Mucosa of descending colon (tissue), 3 donors: ENCODE data around the gene SF3B4. TPM values are rescaled to one million over a fixed set of nuclear protein-coding genes. Genes with fewer than 3 reads are reported as not detected.
"Not testable (repeated sequence)": the region's sequence is repeated elsewhere in the genome, so short reads cannot be mapped to it uniquely, and the experiment has no call there.

Experiments used
- ATAC-seq: fragments of 200-7000 bp; cut with Tn5 transposase; one replicate; pipeline ENCODE4 v1.9.1; 2020; ENCODE audit warnings: mild to moderate bottlenecking, moderate library complexity
- DNase-seq, 3 donors: peaks; one replicate each; pipeline ENCODE4 v3.0.0-alpha.2; 2020
- H3K36me3 ChIP-seq: fragments of 200-600 bp; one replicate; pipeline ENCODE4 v1.8.0; 2021; ENCODE audit warnings: low read depth, mild to moderate bottlenecking
- H3K4me1 ChIP-seq: fragments of 200-600 bp; one replicate; pipeline ENCODE4 v1.8.0; 2021; ENCODE audit warnings: low read depth, mild to moderate bottlenecking
- H3K4me3 ChIP-seq: fragments of 200-600 bp; one replicate; pipeline ENCODE4 v1.8.0; 2021; ENCODE audit warnings: mild to moderate bottlenecking
- H3K9me3 ChIP-seq: fragments of 200-600 bp; one replicate; pipeline ENCODE4 v1.8.0; 2021; ENCODE audit warnings: mild to moderate bottlenecking
- CTCF ChIP-seq: fragments of 200-600 bp; IDR thresholded peaks from one replicate; pipeline ENCODE4 v1.8.0; 2022; ENCODE audit warnings: antibody characterized with exemption, mild to moderate bottlenecking
- intact Hi-C, 2 donors: fragments of 100-400 bp; cut with DNase I in 1 of 2; cut with micrococcal nuclease in 1 of 2; formaldehyde crosslinking; loops; one replicate each; pipeline versions ENCODE4 v1.11.0 to v1.11.1; 2022; cut with DNase I, micrococcal nuclease
- total RNA-seq, 3 donors: library from RNA; stranded (reverse); fragmentation: NEBNext Ultra II Directional in 2 of 3; extraction: Animal tissue kit (Norgen Biotek cat#: 25700) in 2 of 3; gene quantifications; one replicate each; pipeline versions ENCODE4 v1.2.1 to v1.2.4, GENCODE V29; 2021 to 2023
- donor health status: DM: no; HTN: no; CAD: no; lungs with moderate emphysema.
- donor health status: DM: no; HTN: no; CAD: no.
- donor health status: DM: no; HTN: yes; CAD: no.

The SF3B4 gene
- total RNA-seq, 3 donors from 2014 or later = 60.7 to 67.4 (median 64.2) TPM

DNA sequence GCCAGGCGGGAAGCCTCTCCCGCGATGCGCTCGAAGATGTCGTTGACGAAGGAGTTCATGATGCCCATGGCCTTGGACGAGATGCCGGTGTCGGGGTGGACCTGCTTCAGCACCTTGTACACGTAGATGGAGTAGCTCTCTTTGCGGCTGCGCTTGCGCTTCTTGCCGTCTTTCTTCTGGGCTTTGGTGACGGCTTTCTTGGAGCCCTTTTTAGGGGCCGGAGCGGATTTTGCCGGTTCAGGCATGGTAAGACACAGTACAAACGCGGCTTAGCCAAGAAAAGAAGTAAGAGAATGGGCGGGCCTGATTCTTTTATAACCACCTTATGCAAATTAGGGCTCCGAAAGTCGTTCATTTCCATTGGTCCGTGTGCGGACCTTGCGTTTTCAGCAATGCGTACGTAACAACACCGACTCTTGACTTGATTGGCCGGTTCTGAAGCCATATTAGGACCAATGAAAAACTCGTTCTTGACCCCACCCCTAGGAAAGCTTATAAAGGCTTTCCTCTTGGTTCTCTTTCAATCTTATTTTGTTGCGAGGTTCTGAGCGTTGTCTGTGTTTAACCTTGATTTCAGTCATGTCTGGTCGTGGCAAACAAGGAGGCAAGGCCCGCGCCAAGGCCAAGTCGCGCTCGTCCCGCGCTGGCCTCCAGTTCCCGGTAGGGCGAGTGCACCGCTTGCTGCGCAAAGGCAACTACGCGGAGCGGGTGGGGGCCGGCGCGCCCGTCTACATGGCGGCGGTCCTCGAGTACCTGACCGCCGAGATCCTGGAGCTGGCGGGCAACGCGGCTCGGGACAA lies 41.0 kb downstream of the SF3B4 start:
- no peaks in the 10 kb centered on the region for H3K9me3 ChIP-seq
- H3K4me1 ChIP-seq = peaks cover 12% of the 10 kb centered on the region
- no peak for TF ChIP-seq CTCF
- ATAC-seq = peak; percentile 78
- H3K4me3 ChIP-seq = peak overlapping the region; percentile 52
- DNase-seq = peak; percentile 85 to 92 (median 89)
- intact Hi-C loops = no loop called here
- H3K36me3 ChIP-seq = peaks cover 4% of the 10 kb centered on the region

DNA sequence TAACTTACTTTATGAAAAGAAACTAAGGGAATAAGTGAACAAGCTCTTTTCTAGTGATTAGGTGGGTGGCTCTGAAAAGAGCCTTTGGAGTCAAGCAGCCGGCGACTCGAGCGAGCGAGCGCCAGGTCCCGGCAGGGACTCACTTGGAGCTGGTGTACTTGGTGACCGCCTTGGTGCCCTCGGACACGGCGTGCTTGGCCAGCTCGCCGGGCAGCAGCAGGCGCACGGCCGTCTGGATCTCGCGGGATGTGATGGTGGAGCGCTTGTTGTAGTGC lies 41.5 kb downstream of the SF3B4 start:
- H3K9me3 ChIP-seq, H3K36me3 ChIP-seq, intact Hi-C loops, DNase-seq: not testable (repeated sequence)
- Histone ChIP-seq H3K4me1 (peaks cover 12% of the 10 kb centered on the region), H3K4me3 (peak overlapping the region; percentile 52)
- ATAC-seq = peak; percentile 1

- DNase-seq = peak; percentile 86 to 91 (median 88)
- Histone ChIP-seq H3K4me3 (peak overlapping the region; percentile 52), H3K4me1 (peaks cover 12% of the 10 kb centered on the region), H3K36me3 (peaks cover 4% of the 10 kb centered on the region), H3K9me3 (no peaks in the 10 kb centered on the region)
- no peak for TF ChIP-seq CTCF
- intact Hi-C loops = no loop called here
- peak; percentile 39 for ATAC-seq
Measured at GRCh38 chr1:149885339-149886120, 42.1 kb downstream of the SF3B4 start.

DNA sequence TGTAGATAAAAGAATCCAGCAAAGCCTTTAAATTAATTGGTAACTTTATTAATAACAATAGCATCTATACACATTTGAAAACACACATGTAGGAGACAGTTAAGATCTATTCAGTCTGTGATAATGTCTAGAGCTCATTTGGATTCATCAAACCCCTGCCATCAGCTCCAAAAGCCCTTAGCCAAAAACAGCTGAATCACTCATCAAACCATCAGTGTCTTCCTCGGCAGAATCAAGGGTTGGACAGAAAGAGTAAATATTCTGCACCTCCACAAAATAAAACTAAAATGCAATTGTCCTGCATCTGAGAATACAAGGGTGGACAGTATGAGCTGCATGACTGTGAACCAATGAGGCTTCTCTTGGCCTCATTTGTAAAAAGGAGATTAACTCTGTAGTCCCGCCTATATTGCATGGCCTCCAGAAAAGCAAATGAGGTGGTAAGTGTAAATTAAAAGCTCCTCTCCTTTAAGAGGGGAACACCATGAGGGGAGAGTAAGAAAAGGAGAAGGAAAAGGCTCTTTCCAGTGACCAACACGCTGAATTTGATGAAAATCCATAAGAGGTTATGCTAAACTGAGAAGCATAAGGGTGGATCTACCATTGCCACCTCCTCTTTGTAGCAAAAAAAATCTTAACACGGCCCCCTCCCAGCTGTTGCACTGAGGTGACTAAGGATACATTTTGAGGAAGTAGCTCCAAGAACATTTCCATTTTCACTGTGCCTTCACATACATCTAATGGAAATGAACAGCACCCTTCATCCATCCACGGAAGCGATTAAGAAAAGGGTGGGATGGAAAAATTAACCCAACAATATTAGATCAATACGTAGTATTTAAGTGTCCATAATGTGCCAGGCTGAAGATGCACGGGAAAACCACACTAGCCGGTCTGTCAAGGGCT lies 42.9 kb downstream of the SF3B4 start:
- DNase-seq (peak in 1 of 3 donors; percentile 30), ATAC-seq (no peak)
- Histone ChIP-seq H3K4me1 (peaks cover 12% of the 10 kb centered on the region), H3K9me3 (no peaks in the 10 kb centered on the region), H3K4me3 (peak overlapping the region; percentile 52), H3K36me3 (peaks cover 4% of the 10 kb centered on the region)
- intact Hi-C loops = no loop called here
- no peak for TF ChIP-seq CTCF

- no peak overlapping the region for H3K4me3 ChIP-seq
- peaks cover 4% of the 10 kb centered on the region for H3K36me3 ChIP-seq
- DNase-seq (no peak), ATAC-seq (no peak)
- TF ChIP-seq CTCF = no peak
- H3K4me1 ChIP-seq = peaks cover 12% of the 10 kb centered on the region
- intact Hi-C loops = no loop called here
- no peaks in the 10 kb centered on the region for H3K9me3 ChIP-seq
Measured at GRCh38 chr1:149883598-149884247, 43.9 kb downstream of the SF3B4 start.
